H1 (cell line): ENCODE data around the gene HOXD11. TPM values are rescaled to one million over a fixed set of nuclear protein-coding genes. Genes with fewer than 3 reads are reported as not detected.

Experiments used
- CTCF ChIA-PET: fragments of 300-600 bp; sonication (Branson Sonifier 250); formaldehyde crosslinking; loops from one replicate; lab custom pipeline; 2021; ENCODE audit not compliant: partially characterized antibody; lab: Charles Lee
- POLR2A ChIA-PET: fragments of 300-600 bp; sonication (Branson Sonifier 250); formaldehyde crosslinking; loops from one replicate; lab custom pipeline; 2021; ENCODE audit warnings: inconsistent platforms; ENCODE audit not compliant: partially characterized antibody; lab: Charles Lee
- DNase-seq, 2 experiments: peaks; one replicate each; pipeline versions ENCODE4 v3.0.0 to v3.0.0-alpha.2; 2010 to 2022; ENCODE audit warnings: low spot score in 2 of 2, low read depth in 1 of 2, mixed read lengths in 1 of 2
- FAIRE-seq: peaks from 2 replicates; lab custom pipeline; 2011; peaks lifted over from hg19 to GRCh38; lab: Jason Lieb, UNC
- H2AFZ ChIP-seq: 2 replicates; pipeline ENCODE4 v1.8.1; 2012; ENCODE audit warnings: low read length, inconsistent platforms
- H2AK5ac ChIP-seq: 2 replicates; pipeline ENCODE4 v1.6.1; 2013; ENCODE audit warnings: low read depth, low read length
- H2BK120ac ChIP-seq: replicated peaks from 2 replicates; pipeline ENCODE3; 2013; ENCODE audit warnings: low read depth, low read length, inconsistent platforms
- H2BK12ac ChIP-seq: 2 replicates; pipeline ENCODE4 v1.6.1; 2013; ENCODE audit warnings: low read depth, low read length
- H2BK15ac ChIP-seq: 2 replicates; pipeline ENCODE4 v1.6.1; 2013; ENCODE audit warnings: low read length
- H2BK20ac ChIP-seq: 2 replicates; pipeline ENCODE4 v1.6.1; 2013; ENCODE audit warnings: low read length
- H2BK5ac ChIP-seq: 2 replicates; pipeline ENCODE4 v1.6.1; 2013; ENCODE audit warnings: low read depth, low read length
- H3K14ac ChIP-seq: 2 replicates; pipeline ENCODE4 v1.6.1; 2013; ENCODE audit warnings: inconsistent platforms; ENCODE audit not compliant: insufficient read length
- H3K18ac ChIP-seq: 2 replicates; pipeline ENCODE4 v1.6.1; 2013; ENCODE audit warnings: low read length; ENCODE audit errors: extremely low read depth
- H3K23ac ChIP-seq: 2 replicates; pipeline ENCODE4 v1.6.1; 2013; ENCODE audit warnings: inconsistent platforms; ENCODE audit not compliant: insufficient read length
- H3K23me2 ChIP-seq: 2 replicates; pipeline ENCODE4 v1.6.1; 2013; ENCODE audit warnings: low read depth, low read length
- H3K27ac ChIP-seq: 2 replicates; pipeline ENCODE4 v1.6.1; 2011; ENCODE audit warnings: low read depth, low read length, inconsistent platforms
- H3K27me3 ChIP-seq, 4 experiments: replicated peaks in 1 of 4; 1 replicate in 1 of 4; 2 replicates in 3 of 4; pipeline versions ENCODE4 v1.6.1 to v1.8.1; 2011 to 2013; ENCODE audit warnings: low read length in 3 of 4, mild to moderate bottlenecking in 3 of 4, inconsistent platforms in 2 of 4, mixed read lengths in 2 of 4, moderate library complexity in 1 of 4; ENCODE audit not compliant: control insufficient read depth in 3 of 4, insufficient read depth in 3 of 4; ENCODE audit errors: extremely low read depth in 1 of 4
- H3K36me3 ChIP-seq, 4 experiments: 2 replicates each; pipeline versions ENCODE4 v1.6.1 to v1.8.1; 2011 to 2013; ENCODE audit warnings: mild to moderate bottlenecking in 4 of 4, low read length in 3 of 4, moderate library complexity in 2 of 4, control low read depth in 1 of 4, inconsistent platforms in 1 of 4; ENCODE audit not compliant: insufficient read depth in 4 of 4, control insufficient read depth in 2 of 4
- H3K4ac ChIP-seq: replicated peaks from 2 replicates; pipeline ENCODE3; 2013; ENCODE audit warnings: low read length, low read depth, mixed read lengths, inconsistent platforms; ENCODE audit not compliant: insufficient read length
- H3K4me1 ChIP-seq, 4 experiments: replicated peaks in 1 of 4; 1 replicate in 1 of 4; 2 replicates in 3 of 4; pipeline versions ENCODE4 v1.6.1 to v1.8.1; 2011 to 2013; ENCODE audit warnings: low read length in 3 of 4, inconsistent platforms in 2 of 4, mixed read lengths in 1 of 4; ENCODE audit not compliant: insufficient read depth in 4 of 4, control insufficient read depth in 3 of 4
- H3K4me2 ChIP-seq, 2 experiments: 2 replicates each; pipeline versions ENCODE4 v1.6.1 to v1.8.1; 2011 to 2013; ENCODE audit warnings: low read depth in 2 of 2, low read length in 2 of 2, control low read depth in 1 of 2, inconsistent platforms in 1 of 2, mild to moderate bottlenecking in 1 of 2; ENCODE audit not compliant: insufficient read depth in 1 of 2
- H3K4me3 ChIP-seq, 4 experiments: fragments of 200-600, 300-600 bp in 1 of 4; sonication (generic), shearing (Covaris generic), sonication (Bioruptor Twin) in 1 of 4; 2 replicates each; pipeline versions ENCODE4 v1.5.1 to v1.8.1; 2011 to 2016; ENCODE audit warnings: low read length in 4 of 4, low read depth in 3 of 4, control low read depth in 2 of 4, inconsistent platforms in 2 of 4, mild to moderate bottlenecking in 2 of 4, mixed read lengths in 1 of 4, moderate library complexity in 1 of 4; ENCODE audit not compliant: insufficient read depth in 2 of 4; ENCODE audit errors: extremely low read depth in 1 of 4
- H3K56ac ChIP-seq: replicated peaks from 2 replicates; pipeline ENCODE3; 2013; ENCODE audit warnings: low read depth, mild to moderate bottlenecking, mixed read lengths, low read length, inconsistent platforms; ENCODE audit not compliant: insufficient read length
- H3K79me1 ChIP-seq: 2 replicates; pipeline ENCODE4 v1.6.1; 2013; ENCODE audit warnings: low read depth, low read length, control low read depth
- H3K79me2 ChIP-seq, 2 experiments: 2 replicates each; pipeline versions ENCODE4 v1.6.1 to v1.8.1; 2012 to 2013; ENCODE audit warnings: low read length in 2 of 2, mild to moderate bottlenecking in 2 of 2, inconsistent platforms in 1 of 2; ENCODE audit not compliant: insufficient read depth in 2 of 2, control insufficient read depth in 1 of 2
- H3K9ac ChIP-seq, 4 experiments: replicated peaks in 1 of 4; 1 replicate in 1 of 4; 2 replicates in 3 of 4; pipeline versions ENCODE4 v1.6.1 to v1.8.1; 2011 to 2013; ENCODE audit warnings: low read depth in 3 of 4, low read length in 3 of 4, control low read depth in 2 of 4, mild to moderate bottlenecking in 2 of 4, moderate library complexity in 2 of 4, inconsistent platforms in 1 of 4; ENCODE audit errors: extremely low read depth in 1 of 4
- H3K9me3 ChIP-seq, 2 experiments: 2 replicates each; pipeline versions ENCODE4 v1.6.1 to v1.8.1; 2012 to 2013; ENCODE audit warnings: mild to moderate bottlenecking in 2 of 2, moderate library complexity in 2 of 2, control low read depth in 1 of 2, inconsistent platforms in 1 of 2, low read depth in 1 of 2, low read length in 1 of 2, mixed read lengths in 1 of 2; ENCODE audit not compliant: insufficient read depth in 2 of 2
- H4K20me1 ChIP-seq, 2 experiments: replicated peaks in 1 of 2; 2 replicates each; pipeline versions ENCODE3 to v1.8.1; 2011 to 2013; ENCODE audit warnings: inconsistent platforms in 2 of 2, low read length in 2 of 2, mild to moderate bottlenecking in 1 of 2; ENCODE audit not compliant: insufficient read depth in 2 of 2, control insufficient read depth in 1 of 2
- H4K5ac ChIP-seq: 2 replicates; pipeline ENCODE4 v1.6.1; 2013; ENCODE audit warnings: low read length, low read depth, mixed read lengths, inconsistent platforms; ENCODE audit not compliant: insufficient read length
- H4K8ac ChIP-seq: 2 replicates; pipeline ENCODE4 v1.8.0; 2013; ENCODE audit warnings: mild to moderate bottlenecking, moderate library complexity, low read length, inconsistent platforms; ENCODE audit not compliant: insufficient read depth; ENCODE audit errors: extremely low read depth
- H4K91ac ChIP-seq: replicated peaks from 2 replicates; pipeline ENCODE3; 2013; ENCODE audit warnings: low read length, mixed read lengths, inconsistent platforms; ENCODE audit not compliant: insufficient read length
- CEBPB ChIP-seq: IDR thresholded peaks from 2 replicates; pipeline ENCODE4 v1.6.1; 2012; ENCODE audit warnings: low read depth, low read length
- E2F6 ChIP-seq: IDR thresholded peaks from 2 replicates; pipeline ENCODE4 v1.6.1; 2012; ENCODE audit warnings: inconsistent platforms
- KDM5A ChIP-seq: fragments of 200-600 bp; IDR thresholded peaks from 2 replicates; pipeline ENCODE4 v1.7.1; 2012; ENCODE audit warnings: mild to moderate bottlenecking, low read length, inconsistent platforms, mixed read lengths
- POLR2AphosphoS5 ChIP-seq: IDR thresholded peaks from 2 replicates; pipeline ENCODE4 v1.6.1; 2011; ENCODE audit warnings: low read depth, low read length
- RNF2 ChIP-seq: fragments of 200-900, 300-1000 bp; sonication (generic); IDR thresholded peaks from 2 replicates; pipeline ENCODE4 v1.7.1; 2016; ENCODE audit warnings: borderline replicate concordance, low read depth, mild to moderate bottlenecking, antibody characterized with exemption, low read length; ENCODE audit not compliant: poor library complexity, severe bottlenecking; ENCODE audit errors: missing control alignments
- SAP30 ChIP-seq: fragments of 300-600 bp; sonication (generic); IDR thresholded peaks from 2 replicates; pipeline ENCODE4 v1.7.1; 2012; ENCODE audit warnings: low read length, moderate library complexity, mild to moderate bottlenecking, inconsistent platforms; ENCODE audit not compliant: insufficient read depth, insufficient replicate concordance
- SIN3A ChIP-seq, 2 experiments: IDR thresholded peaks in 1 of 2; conservative IDR thresholded peaks in 1 of 2; 2 replicates each; pipeline ENCODE4 v1.6.1; 2011 to 2012; ENCODE audit warnings: low read length in 2 of 2, improper control_type of control experiment in 1 of 2, low read depth in 1 of 2, mild to moderate bottlenecking in 1 of 2
- TEAD4 ChIP-seq: IDR thresholded peaks from 2 replicates; pipeline ENCODE4 v1.6.1; 2012; ENCODE audit warnings: low read depth, low read length, inconsistent platforms, mixed read lengths
- WGBS, 2 experiments: shearing (Covaris generic) in 1 of 2; methylation state at CpG; one replicate each; pipeline versions ENCODE4 v1.1.6 to v1.1.7; 2013 to 2015; ENCODE audit warnings: low lambda C conversion rate in 2 of 2, mixed read lengths in 2 of 2, inconsistent platforms in 1 of 2, low coverage in 1 of 2, missing lambda C conversion rate in 1 of 2; ENCODE audit not compliant: insufficient replicate concordance in 2 of 2, insufficient coverage in 1 of 2, insufficient read length in 1 of 2; ENCODE audit errors: extremely low coverage in 1 of 2, missing lambda C conversion rate in 1 of 2; 5-methylcytosine and 5-hydroxymethylcytosine counted together
- polyA plus RNA-seq, 7 experiments: library from polyadenylated mRNA; depleted of rRNA in 3 of 7; stranded (reverse) in 5 of 7; unstranded in 2 of 7; fragments of >200 nt in 5 of 7; fragments of 200-250 nt in 2 of 7; gene quantifications; 1 replicate in 5 of 7; 2 replicates in 1 of 7; 4 replicates in 1 of 7; pipeline versions ENCODE4 v1.2.1 to v1.2.3, GENCODE V29; 2011 to 2013; ENCODE audit warnings: missing spikeins in 2 of 7, mixed read lengths in 2 of 7
- total RNA-seq: library from RNA; stranded (reverse); fragmentation: NEBNext Ultra II Directional; extraction: Animal tissue kit (Norgen Biotek cat#: 25700); gene quantifications from 2 replicates; pipeline ENCODE4 v1.2.1, GENCODE V29; 2021

Gene HOXD11
- total and polyA plus RNA-seq, 2 of the 8 experiments (the other 6 are each of a cell fraction or from before 2014, with no cell fraction given), result not detected

GRCh38 chr2:176124947-176125771, 18.1 kb downstream of the HOXD11 start:
- peak in 1 of 2 experiments; percentile 44 for DNase-seq
- no peaks in the 10 kb centered on the region; a peak in 1 of 4 replicates for H3K9me3 ChIP-seq
- no peak overlapping the region for H2AK5ac ChIP-seq
- no peak overlapping the region for H3K27ac ChIP-seq
- H2AFZ ChIP-seq, result no peak overlapping the region
- H2BK12ac ChIP-seq, result 0 out of 2 replicates have a peak overlapping the region, but pooled peaks have one; percentile 27
- H2BK15ac ChIP-seq, result no peak overlapping the region
- H3K4ac ChIP-seq, result no peak overlapping the region
- FAIRE-seq, result no peak
- no peak overlapping the region for H4K5ac ChIP-seq
- H3K56ac ChIP-seq, result no peak overlapping the region
- H2BK20ac ChIP-seq, result no peak overlapping the region
- H4K91ac ChIP-seq, result no peak overlapping the region
- no peak overlapping the region for H3K18ac ChIP-seq
- no peak overlapping the region for H3K14ac ChIP-seq
- peaks cover 0 to 18% (median 9%) of the 10 kb centered on the region in 4 experiments; a peak in 6 of 7 replicates for H3K4me1 ChIP-seq
- peaks cover 0 to 25% (median 0%) of the 10 kb centered on the region in 4 experiments; a peak in 1 of 8 replicates for H3K36me3 ChIP-seq
- H3K4me3 ChIP-seq, result no peak overlapping the region
- H3K23ac ChIP-seq, result no peak overlapping the region
- POLR2A ChIA-PET, result interaction anchor here (0.8 kb wide), 1 partner anchor 15 kb away, joined by 3 read pairs; no protein-coding TSS in a partner anchor
- no peak overlapping the region for H3K4me2 ChIP-seq
- no peak overlapping the region for H2BK5ac ChIP-seq
- peaks cover 96 to 100% (median 99%) of the 10 kb centered on the region in 4 experiments for H3K27me3 ChIP-seq
- WGBS, 2 experiments, result 24% methylated on average over 9 of the region's 9 CpGs; no CpG with 5 or more reads in 1 of the 2 experiments
- H3K79me2 ChIP-seq, result no peaks in the 10 kb centered on the region
- H3K9ac ChIP-seq, result no peak overlapping the region
- H4K8ac ChIP-seq, result no peak overlapping the region
- H3K79me1 ChIP-seq, result no peaks in the 10 kb centered on the region
- H3K23me2 ChIP-seq, result peaks cover 2% of the 10 kb centered on the region; the same call in 1 of the 2 replicates
- no peak overlapping the region for H2BK120ac ChIP-seq
- H4K20me1 ChIP-seq, result peaks cover 23 to 34% of the 10 kb centered on the region in 2 experiments
- CTCF ChIA-PET, result interaction anchor here (0.8 to 6.2 kb wide), 12 partner anchors 9 to 1023 kb away, joined by 3 to 72 read pairs (median 12); partner anchors contain the start of gene HOXD10
- TF ChIP-seq SAP30 (no peak), E2F6 (no peak), SIN3A (conservative IDR thresholded peaks at IDR 0.05 in 1 of 2, IDR thresholded peaks at IDR 0.05 in 1 of 2; ENCODE audit: low read depth in 1 of 2, low read length in 2 of 2) (no peak), POLR2AphosphoS5 (no peak), KDM5A (no peak), CEBPB (no peak), TEAD4 (no peak), RNF2 (peak; percentile 58)
